ENCODE measurements around the gene BRD1.

DNA sequence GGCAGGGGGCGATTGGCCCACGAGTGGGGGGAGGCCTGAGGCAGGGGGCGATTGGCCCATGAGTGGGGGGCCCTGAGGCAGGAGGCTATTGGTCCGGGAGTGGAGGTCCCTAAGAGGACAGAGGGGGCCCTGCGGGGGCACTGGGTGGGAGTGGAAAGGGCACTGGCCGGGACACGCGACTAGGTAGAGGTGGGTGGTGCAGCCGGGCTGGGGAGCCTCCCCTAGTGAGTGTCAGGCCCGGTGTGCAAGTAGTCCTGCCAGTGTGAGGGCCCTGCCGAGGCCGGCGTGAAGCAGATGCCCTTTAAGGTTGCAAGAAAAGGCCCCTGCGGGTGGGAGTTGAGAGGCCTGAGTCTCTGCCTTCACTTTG is 909 bp upstream of the BRD1 start:
- TF ChIP-seq, protein P1, sequence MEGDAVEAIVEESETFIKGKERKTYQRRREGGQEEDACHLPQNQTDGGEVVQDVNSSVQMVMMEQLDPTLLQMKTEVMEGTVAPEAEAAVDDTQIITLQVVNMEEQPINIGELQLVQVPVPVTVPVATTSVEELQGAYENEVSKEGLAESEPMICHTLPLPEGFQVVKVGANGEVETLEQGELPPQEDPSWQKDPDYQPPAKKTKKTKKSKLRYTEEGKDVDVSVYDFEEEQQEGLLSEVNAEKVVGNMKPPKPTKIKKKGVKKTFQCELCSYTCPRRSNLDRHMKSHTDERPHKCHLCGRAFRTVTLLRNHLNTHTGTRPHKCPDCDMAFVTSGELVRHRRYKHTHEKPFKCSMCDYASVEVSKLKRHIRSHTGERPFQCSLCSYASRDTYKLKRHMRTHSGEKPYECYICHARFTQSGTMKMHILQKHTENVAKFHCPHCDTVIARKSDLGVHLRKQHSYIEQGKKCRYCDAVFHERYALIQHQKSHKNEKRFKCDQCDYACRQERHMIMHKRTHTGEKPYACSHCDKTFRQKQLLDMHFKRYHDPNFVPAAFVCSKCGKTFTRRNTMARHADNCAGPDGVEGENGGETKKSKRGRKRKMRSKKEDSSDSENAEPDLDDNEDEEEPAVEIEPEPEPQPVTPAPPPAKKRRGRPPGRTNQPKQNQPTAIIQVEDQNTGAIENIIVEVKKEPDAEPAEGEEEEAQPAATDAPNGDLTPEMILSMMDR (IDR thresholded peaks at IDR 0.05 in 4 of 5, conservative IDR thresholded peaks at IDR 0.05 in 1 of 5) = no peak
- no peak for TF ChIP-seq POLR2A (IDR thresholded peaks at IDR 0.05)

Data from gastrocnemius medialis (tissue), 4 donors.